Measurements from ENCODE around the gene ESPL1. TPM values are rescaled to one million over a fixed set of nuclear protein-coding genes. Genes with fewer than 3 reads are reported as not detected.

ESPL1 gene
- total RNA-seq, 4 donors from 2014 or later = 0.13 to 1.5 (median 0.52) TPM

- 0% methylated on average over 7 of the region's 9 CpGs; no CpG with 5 or more reads in 1 of the 2 donors for WGBS, 2 donors
- peaks cover 0 to 8% of the 10 kb centered on the region in 2 donors for H3K36me3 ChIP-seq
- H3K27me3 ChIP-seq = no peaks in the 10 kb centered on the region
- H3K4me1 ChIP-seq = peaks cover 32 to 46% of the 10 kb centered on the region in 2 donors
- H3K4me3 ChIP-seq (replicated peaks in 1 of 3) = peak overlapping the region; percentile 4 to 54 (median 53)
- TF ChIP-seq POLR2A (IDR thresholded peaks at IDR 0.05) (no peak), CTCF (IDR thresholded peaks at IDR 0.05) (no peak)
- DNase-seq = no peak
- H3K27ac ChIP-seq = peak overlapping the region; percentile 83 to 91 (median 84)
- no peaks in the 10 kb centered on the region for H3K9me3 ChIP-seq
- intact Hi-C loops (cut with DNase I) = no loop called here
Measured at GRCh38 chr12:53231671-53231920, 36.5 kb upstream of the ESPL1 start.

DNA sequence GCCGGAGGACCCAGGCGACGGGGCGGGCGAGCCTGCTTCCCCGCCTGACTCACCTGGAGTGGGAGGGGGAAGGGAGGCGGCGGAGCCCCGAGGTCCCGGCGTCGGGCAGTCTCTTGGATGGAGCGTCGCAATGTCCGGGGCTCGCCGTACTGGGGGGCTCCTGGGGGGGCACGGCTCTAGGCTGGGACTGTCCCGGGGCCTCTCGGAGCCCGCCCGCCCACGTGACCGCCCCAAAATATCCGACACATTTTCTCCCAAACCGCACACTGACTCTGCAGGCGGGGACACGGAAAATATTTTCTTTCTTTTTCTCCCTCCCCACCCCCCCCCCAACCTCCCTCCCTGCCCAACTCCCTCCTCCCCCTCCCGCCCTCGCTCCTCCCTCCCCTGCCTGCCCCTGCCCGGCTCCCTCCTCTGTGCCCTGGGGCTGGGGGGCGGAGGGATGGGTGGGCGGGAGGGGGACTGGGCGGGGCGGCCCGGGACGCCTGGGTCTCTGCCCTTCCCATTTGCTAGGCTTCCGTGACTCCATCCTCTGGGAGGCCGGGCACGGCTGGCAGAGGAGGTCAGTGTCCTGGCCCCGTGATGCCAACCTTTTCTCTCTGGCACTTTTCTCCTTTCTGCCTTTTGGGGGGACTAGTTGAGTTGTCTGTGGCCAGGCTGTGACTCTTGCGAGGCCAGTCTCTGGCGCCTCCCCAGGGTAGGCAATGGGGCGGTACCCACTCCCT lies 36.0 kb upstream of the ESPL1 start, which contains the start of gene RARG:
Gene RARG (minus strand): TSS at position 289 of the 725 bp plus-strand sequence. CDS start 4,664 bp downstream, outside the sequence.
- intact Hi-C loops (cut with DNase I) = no loop called here
- Histone ChIP-seq H3K4me1 (peaks cover 32 to 46% of the 10 kb centered on the region in 2 donors), H3K9me3 (no peaks in the 10 kb centered on the region), H3K27me3 (no peaks in the 10 kb centered on the region), H3K36me3 (peaks cover 0 to 3% of the 10 kb centered on the region in 2 donors), H3K27ac (peak within 1 kb of the TSS; percentile 83 to 91 (median 84)), H3K4me3 (replicated peaks in 1 of 3) (peak within 1 kb of the TSS; percentile 4 to 54 (median 53))
- DNase-seq = peak; percentile 88
- WGBS, 2 donors = 0% methylated on average over 12 to 20 of the region's 44 CpGs
- TF ChIP-seq CTCF (IDR thresholded peaks at IDR 0.05) (no peak), POLR2A (IDR thresholded peaks at IDR 0.05) (peak in 1 of 2 donors; percentile 34)

DNA sequence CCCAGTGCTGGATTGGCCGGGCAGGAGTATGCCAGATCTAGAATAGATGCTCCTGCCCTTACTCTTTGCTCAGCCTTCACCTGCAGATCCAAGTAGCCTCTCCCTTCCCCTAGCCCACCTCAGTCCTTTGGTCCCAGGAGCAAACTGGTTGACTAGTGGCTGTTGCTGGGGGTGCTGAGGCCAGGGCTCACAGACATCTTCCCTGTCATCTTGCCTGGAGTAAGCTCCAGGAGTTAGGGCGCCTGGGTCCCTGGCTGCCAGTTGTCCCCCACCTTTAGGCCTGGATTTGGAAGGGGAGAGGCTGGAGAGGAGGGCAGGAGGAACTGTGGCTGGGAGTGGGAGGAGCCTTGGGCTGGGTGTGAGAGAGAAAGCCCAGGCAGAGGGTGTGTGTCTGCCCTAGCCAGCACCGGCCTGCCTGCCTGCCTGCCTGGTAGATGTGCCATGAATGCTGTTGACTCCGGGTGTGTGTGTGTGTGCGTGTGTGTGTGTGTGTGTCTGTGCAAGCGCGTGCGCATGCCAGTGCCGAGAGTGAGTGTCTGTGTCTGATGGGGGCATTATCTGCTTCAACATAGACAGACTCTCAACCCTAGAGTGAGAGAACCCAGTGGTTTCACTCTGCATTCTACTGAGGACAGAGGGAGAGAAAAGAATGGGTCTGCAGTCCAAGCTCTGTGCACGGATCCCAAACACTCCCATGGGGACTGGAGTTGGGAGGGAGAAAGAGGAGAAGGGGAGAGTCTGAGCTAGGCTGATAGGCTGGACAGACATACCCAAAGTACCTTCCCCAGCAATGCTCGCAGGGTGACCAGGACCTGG lies 35.2 kb upstream of the ESPL1 start:
- H3K36me3 ChIP-seq = no peaks in the 10 kb centered on the region
- peak overlapping the region; percentile 83 to 91 (median 84) for H3K27ac ChIP-seq
- peaks cover 32 to 46% of the 10 kb centered on the region in 2 donors for H3K4me1 ChIP-seq
- H3K9me3 ChIP-seq = no peaks in the 10 kb centered on the region
- TF ChIP-seq POLR2A (IDR thresholded peaks at IDR 0.05) (no peak), CTCF (IDR thresholded peaks at IDR 0.05) (no peak)
- H3K27me3 ChIP-seq = no peaks in the 10 kb centered on the region
- WGBS, 2 donors = 15 to 23% methylated on average over 10 to 11 of the region's 11 CpGs
- peak overlapping the region in 1 of 3 donors; percentile 53 for H3K4me3 ChIP-seq (replicated peaks in 1 of 3)
- DNase-seq = peak; percentile 74
- intact Hi-C loops (cut with DNase I) = no loop called here

DNA sequence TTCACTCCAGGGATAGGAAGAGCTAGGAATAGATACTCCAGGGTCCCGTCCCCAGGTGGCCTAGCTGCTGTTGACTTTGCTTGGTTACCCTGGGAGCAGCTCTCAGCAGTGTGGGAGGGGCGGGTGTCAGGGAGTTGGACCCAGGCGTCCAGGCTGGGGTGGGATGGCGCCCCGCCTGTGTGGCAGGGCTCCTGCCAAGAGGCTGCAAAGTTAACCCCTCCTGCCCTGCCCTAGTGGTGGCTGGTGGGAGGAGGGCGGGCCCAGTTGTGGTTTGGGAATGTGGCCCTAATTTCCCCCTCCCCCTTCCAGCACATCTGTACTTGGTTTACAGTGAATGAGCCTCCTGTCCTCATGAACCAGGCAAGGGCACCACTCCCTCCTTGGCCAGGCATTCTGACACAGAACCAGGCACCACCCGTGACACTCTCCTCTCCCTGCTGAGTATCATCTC lies 34.4 kb upstream of the ESPL1 start:
- H3K27me3 ChIP-seq = no peaks in the 10 kb centered on the region
- H3K9me3 ChIP-seq = no peaks in the 10 kb centered on the region
- DNase-seq = no peak
- H3K27ac ChIP-seq = peak overlapping the region in 2 of 3 donors; percentile 84 to 91
- peaks cover 32 to 46% of the 10 kb centered on the region in 2 donors for H3K4me1 ChIP-seq
- intact Hi-C loops (cut with DNase I) = no loop called here
- TF ChIP-seq CTCF (IDR thresholded peaks at IDR 0.05) (no peak), POLR2A (IDR thresholded peaks at IDR 0.05) (no peak)
- 42 to 54% methylated on average over 4 to 7 of the region's 7 CpGs for WGBS, 2 donors
- no peaks in the 10 kb centered on the region for H3K36me3 ChIP-seq
- H3K4me3 ChIP-seq (replicated peaks in 1 of 3) = no peak overlapping the region
